Natural killer cell (primary cell): Measurements from ENCODE around the gene DRG2. TPM values are rescaled to one million over a fixed set of nuclear protein-coding genes. Genes with fewer than 3 reads are reported as not detected.

Source experiments
- ATAC-seq, 3 donors: fragments of 150-1000 bp in 2 of 3; fragments of 200-7000 bp in 1 of 3; cut with Tn5 transposase; 1 replicate in 1 of 3; 2 replicates in 2 of 3; pipeline ENCODE4 v1.10.0; 2021; ENCODE audit warnings: mild to moderate bottlenecking in 2 of 3, moderate library complexity in 2 of 3
- DNase-seq, 2 donors: peaks; one replicate each; pipeline versions ENCODE4 v3.0.0 to v3.0.0-alpha.2; 2013 to 2021; ENCODE audit warnings: mixed read lengths in 1 of 2
- H3K27ac ChIP-seq: one replicate; pipeline ENCODE4 v1.5.1; 2013; ENCODE audit warnings: mild to moderate bottlenecking, low read length
- H3K27me3 ChIP-seq: one replicate; pipeline ENCODE4 v1.6.1; 2013; ENCODE audit warnings: low read length; ENCODE audit not compliant: control insufficient read depth, insufficient read depth
- H3K36me3 ChIP-seq: one replicate; pipeline ENCODE4 v1.6.1; 2013; ENCODE audit warnings: low read length; ENCODE audit not compliant: control insufficient read depth, insufficient read depth
- H3K4me1 ChIP-seq: one replicate; pipeline ENCODE4 v1.6.1; 2013; ENCODE audit warnings: low read length; ENCODE audit not compliant: control insufficient read depth, insufficient read depth
- H3K4me3 ChIP-seq: one replicate; pipeline ENCODE4 v1.5.1; 2013; ENCODE audit warnings: low read length
- H3K9me3 ChIP-seq: one replicate; pipeline ENCODE4 v1.6.1; 2013; ENCODE audit warnings: low read length; ENCODE audit not compliant: control insufficient read depth, insufficient read depth
- H3K27ac Mint-ChIP-seq, 2 donors: one replicate each; pipeline ENCODE4 v1.8.0; 2022; ENCODE audit warnings: mild to moderate bottlenecking in 2 of 2, mixed read lengths in 2 of 2, moderate library complexity in 1 of 2
- H3K27me3 Mint-ChIP-seq, 2 donors: one replicate each; pipeline ENCODE4 v1.8.0; 2022; ENCODE audit warnings: low read depth in 2 of 2, mixed read lengths in 2 of 2
- H3K36me3 Mint-ChIP-seq: one replicate; pipeline ENCODE4 v1.8.0; 2022; ENCODE audit warnings: mixed read lengths
- H3K4me1 Mint-ChIP-seq, 2 donors: one replicate each; pipeline ENCODE4 v1.8.0; 2022; ENCODE audit warnings: mixed read lengths in 2 of 2
- H3K4me3 Mint-ChIP-seq: one replicate; pipeline ENCODE4 v1.8.0; 2022; ENCODE audit warnings: mild to moderate bottlenecking, moderate library complexity, mixed read lengths
- H3K9me3 Mint-ChIP-seq, 2 donors: one replicate each; pipeline ENCODE4 v1.8.0; 2022; ENCODE audit warnings: mixed read lengths in 2 of 2
- WGBS: methylation state at CpG from one replicate; pipeline ENCODE4 v1.1.7; 2013; ENCODE audit warnings: missing lambda C conversion rate; ENCODE audit not compliant: insufficient coverage; 5-methylcytosine and 5-hydroxymethylcytosine counted together
- intact Hi-C: fragments of 100-400 bp; cut with micrococcal nuclease; formaldehyde crosslinking; loops from one replicate; pipeline ENCODE4 v1.14.2; 2022
- total RNA-seq, 4 donors: library from RNA; stranded (reverse); fragments of 120-200 nt in 1 of 4; gene quantifications; one replicate each; pipeline versions ENCODE4 v1.2.3 to v1.2.4, GENCODE V29; 2013 to 2022
- TF ChIP-seq, protein P1 (sequence below): fragments of 200-600 bp; IDR thresholded peaks from one replicate; pipeline ENCODE4 v1.8.0; 2022; ENCODE audit warnings: antibody characterized with exemption

Gene DRG2
- total RNA-seq, 3 donors from 2014 or later (not counting 1 experiment from before 2014, with no cell fraction given), result 53.3 to 69.2 (median 62.7) TPM

GRCh38 chr17:18124345-18125126, 36.8 kb downstream of the DRG2 start:
- H3K9me3 ChIP-seq, result peaks cover 3% of the 10 kb centered on the region
- Mint-ChIP-seq H3K27me3 (no peaks in the 10 kb centered on the region), H3K4me3 (no peak overlapping the region), H3K9me3 (no peaks in the 10 kb centered on the region), H3K4me1 (no peaks in the 10 kb centered on the region), H3K27ac (no peak overlapping the region), H3K36me3 (no peaks in the 10 kb centered on the region)
- H3K36me3 ChIP-seq, result no peaks in the 10 kb centered on the region
- no peak overlapping the region for H3K4me3 ChIP-seq
- TF ChIP-seq, protein P1, sequence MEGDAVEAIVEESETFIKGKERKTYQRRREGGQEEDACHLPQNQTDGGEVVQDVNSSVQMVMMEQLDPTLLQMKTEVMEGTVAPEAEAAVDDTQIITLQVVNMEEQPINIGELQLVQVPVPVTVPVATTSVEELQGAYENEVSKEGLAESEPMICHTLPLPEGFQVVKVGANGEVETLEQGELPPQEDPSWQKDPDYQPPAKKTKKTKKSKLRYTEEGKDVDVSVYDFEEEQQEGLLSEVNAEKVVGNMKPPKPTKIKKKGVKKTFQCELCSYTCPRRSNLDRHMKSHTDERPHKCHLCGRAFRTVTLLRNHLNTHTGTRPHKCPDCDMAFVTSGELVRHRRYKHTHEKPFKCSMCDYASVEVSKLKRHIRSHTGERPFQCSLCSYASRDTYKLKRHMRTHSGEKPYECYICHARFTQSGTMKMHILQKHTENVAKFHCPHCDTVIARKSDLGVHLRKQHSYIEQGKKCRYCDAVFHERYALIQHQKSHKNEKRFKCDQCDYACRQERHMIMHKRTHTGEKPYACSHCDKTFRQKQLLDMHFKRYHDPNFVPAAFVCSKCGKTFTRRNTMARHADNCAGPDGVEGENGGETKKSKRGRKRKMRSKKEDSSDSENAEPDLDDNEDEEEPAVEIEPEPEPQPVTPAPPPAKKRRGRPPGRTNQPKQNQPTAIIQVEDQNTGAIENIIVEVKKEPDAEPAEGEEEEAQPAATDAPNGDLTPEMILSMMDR, result no peak
- no peaks in the 10 kb centered on the region for H3K27me3 ChIP-seq
- DNase-seq (no peak), ATAC-seq (no peak)
- 97% methylated on average over 10 of the region's 11 CpGs for WGBS
- no peak overlapping the region for H3K27ac ChIP-seq
- intact Hi-C loops, result no loop called here
- no peaks in the 10 kb centered on the region for H3K4me1 ChIP-seq

GRCh38 chr17:18129041-18129502, 41.3 kb downstream of the DRG2 start:
- intact Hi-C loops, result no loop called here
- Mint-ChIP-seq H3K36me3 (no peaks in the 10 kb centered on the region), H3K9me3 (no peaks in the 10 kb centered on the region), H3K4me3 (no peak overlapping the region), H3K27ac (no peak overlapping the region), H3K27me3 (no peaks in the 10 kb centered on the region), H3K4me1 (no peaks in the 10 kb centered on the region)
- TF ChIP-seq, protein P1, result no peak
- no peaks in the 10 kb centered on the region for H3K27me3 ChIP-seq
- DNase-seq, result no peak
- no peak for ATAC-seq
- no peaks in the 10 kb centered on the region for H3K36me3 ChIP-seq
- H3K4me3 ChIP-seq, result no peak overlapping the region
- H3K27ac ChIP-seq, result no peak overlapping the region
- H3K9me3 ChIP-seq, result no peaks in the 10 kb centered on the region
- 76% methylated on average over 4 of the region's 4 CpGs for WGBS
- no peaks in the 10 kb centered on the region for H3K4me1 ChIP-seq

- DNase-seq (no peak), ATAC-seq (no peak)
- H3K4me3 Mint-ChIP-seq, result no peak overlapping the region
- Histone ChIP-seq H3K4me1 (no peaks in the 10 kb centered on the region), H3K36me3 (no peaks in the 10 kb centered on the region), H3K4me3 (no peak overlapping the region), H3K27ac (no peak overlapping the region), H3K27me3 (no peaks in the 10 kb centered on the region), H3K9me3 (no peaks in the 10 kb centered on the region)
- H3K27me3 Mint-ChIP-seq, result peaks cover 0 to 4% of the 10 kb centered on the region in 2 donors
- TF ChIP-seq, protein P1, result no peak
- H3K9me3 Mint-ChIP-seq, result no peaks in the 10 kb centered on the region
- no peaks in the 10 kb centered on the region for H3K36me3 Mint-ChIP-seq
- H3K27ac Mint-ChIP-seq, result no peak overlapping the region
- intact Hi-C loops, result no loop called here
- H3K4me1 Mint-ChIP-seq, result no peaks in the 10 kb centered on the region
- WGBS, result 87% methylated on average over 5 of the region's 5 CpGs
Measured at GRCh38 chr17:18132711-18133110, 45.0 kb downstream of the DRG2 start.
